Measurements from ENCODE around the gene PPIF.

Gene PPIF
- total RNA-seq: 42.7 to 95.7 (median 59.2) reads per million in 4 experiments

GRCh38 chr10:79347226-79347893, at the start of gene PPIF:
TSS of gene PPIF (plus strand) at chr10:79347469. CDS start at chr10:79347549, 80 bp downstream.
- DNase-seq: peak; percentile 86

GRCh38 chr10:79298403-79299244, 48.6 kb upstream of the PPIF start:
- no peak for DNase-seq

GRCh38 chr10:79299397-79300241, 47.6 kb upstream of the PPIF start:
- no peak for DNase-seq

GRCh38 chr10:79300711-79301110, 46.6 kb upstream of the PPIF start:
- DNase-seq: no peak

GRCh38 chr10:79301754-79302530, 45.3 kb upstream of the PPIF start:
- no peak for DNase-seq

GRCh38 chr10:79303631-79304478, 43.4 kb upstream of the PPIF start:
- no peak for DNase-seq

- DNase-seq: no peak
Measured at GRCh38 chr10:79304479-79305087, 42.7 kb upstream of the PPIF start.

- no peak for DNase-seq
Measured at GRCh38 chr10:79305515-79305914, 41.8 kb upstream of the PPIF start.

GRCh38 chr10:79305988-79306387, 41.3 kb upstream of the PPIF start:
- DNase-seq: no peak

GRCh38 chr10:79306644-79307220, 40.5 kb upstream of the PPIF start:
- DNase-seq: no peak

GRCh38 chr10:79308016-79308415, 39.3 kb upstream of the PPIF start:
- no peak for DNase-seq

- DNase-seq: no peak
Measured at GRCh38 chr10:79308969-79309665, 38.2 kb upstream of the PPIF start.

GRCh38 chr10:79310200-79310865, 36.9 kb upstream of the PPIF start:
- DNase-seq: no peak

GRCh38 chr10:79310911-79311573, 36.2 kb upstream of the PPIF start:
- DNase-seq: no peak

- no peak for DNase-seq
Measured at GRCh38 chr10:79311581-79312407, 35.5 kb upstream of the PPIF start.

GRCh38 chr10:79312601-79313187, 34.6 kb upstream of the PPIF start:
- DNase-seq: no peak

- no peak for DNase-seq
Measured at GRCh38 chr10:79313320-79313719, 33.9 kb upstream of the PPIF start.

Measured in effector CD8-positive, alpha-beta T cell (primary cell).